Aorta (tissue), 5 donors: Measurements from ENCODE around the gene SCN8A. TPM values are rescaled to one million over a fixed set of nuclear protein-coding genes. Genes with fewer than 3 reads are reported as not detected.
A peak's percentile ranks its signal among the peaks of the same experiment; 100 is the strongest.

Experiments used
- ATAC-seq: fragments of 200-7000 bp; cut with Tn5 transposase; one replicate; pipeline ENCODE4 v1.9.1; 2022; ENCODE audit warnings: moderate library complexity; ENCODE audit not compliant: low FRiP score
- DNase-seq, 2 donors: peaks; one replicate each; pipeline ENCODE4 v3.0.0-alpha.2; 2020
- H3K27ac ChIP-seq, 2 donors: one replicate each; pipeline ENCODE4 v1.5.1; 2013; ENCODE audit warnings: low read length in 2 of 2, mild to moderate bottlenecking in 2 of 2, moderate library complexity in 2 of 2, control low read depth in 1 of 2, inconsistent platforms in 1 of 2, low read depth in 1 of 2
- H3K27me3 ChIP-seq, 2 donors: one replicate each; pipeline ENCODE4 v1.6.1; 2013; ENCODE audit warnings: control low read depth in 1 of 2, low read length in 1 of 2, mild to moderate bottlenecking in 1 of 2, moderate library complexity in 1 of 2; ENCODE audit not compliant: insufficient read depth in 2 of 2, control insufficient read depth in 1 of 2
- H3K36me3 ChIP-seq, 2 donors: one replicate each; pipeline ENCODE4 v1.6.1; 2013; ENCODE audit warnings: control low read depth in 1 of 2, low read length in 1 of 2, mild to moderate bottlenecking in 1 of 2; ENCODE audit not compliant: insufficient read depth in 2 of 2, control insufficient read depth in 1 of 2
- H3K4me1 ChIP-seq, 2 donors: one replicate each; pipeline ENCODE4 v1.6.1; 2013; ENCODE audit warnings: low read length in 2 of 2, control low read depth in 1 of 2, mild to moderate bottlenecking in 1 of 2, moderate library complexity in 1 of 2; ENCODE audit not compliant: insufficient read depth in 2 of 2, control insufficient read depth in 1 of 2
- H3K4me3 ChIP-seq, 2 donors: one replicate each; pipeline ENCODE4 v1.5.1; 2013; ENCODE audit warnings: low read length in 2 of 2, control low read depth in 1 of 2, mild to moderate bottlenecking in 1 of 2
- H3K9me3 ChIP-seq: one replicate; pipeline ENCODE4 v1.6.1; 2013; ENCODE audit warnings: mild to moderate bottlenecking, low read length; ENCODE audit not compliant: control insufficient read depth
- WGBS, 2 donors: extraction: QIAGEN DNeasy Blood & Tissue Kit; methylation state at CpG; one replicate each; pipeline ENCODE4 v1.1.7; 2013; 5-methylcytosine and 5-hydroxymethylcytosine counted together
- intact Hi-C, 2 donors: fragments of 100-400 bp; cut with DNase I; formaldehyde crosslinking; loops; one replicate each; pipeline versions ENCODE4 v1.14.2 to v1.15.0; 2022
- polyA plus RNA-seq, 2 donors: library from polyadenylated mRNA; stranded (reverse); fragments of 200-250 nt; gene quantifications; one replicate each; pipeline ENCODE4 v1.2.3, GENCODE V29; 2013
- total RNA-seq, 2 donors: library from RNA; stranded (reverse); fragmentation: NEBNext Ultra II Directional; extraction: Animal tissue kit (Norgen Biotek cat#: 25700); gene quantifications; one replicate each; pipeline ENCODE4 v1.2.1, GENCODE V29; 2021
- donor health status: healthy with polysubstance abuse.
- donor health status: Bipolar disorder and iron deficiency.
- donor health status: DM: no; HTN: no; CAD: no.
- donor health status: DM: no; HTN: no; CAD: no.
- donor health status: DM: yes; HTN: yes; CAD: no.

SCN8A gene
- total and polyA plus RNA-seq, 4 donors, result under 0.01 to 0.48 (median 0.27) TPM

GRCh38 chr12:51848841-51849735, 258.1 kb downstream of the SCN8A start:
- Histone ChIP-seq H3K27ac (no peak overlapping the region), H3K4me3 (no peak overlapping the region), H3K9me3 (no peaks in the 10 kb centered on the region), H3K27me3 (no peaks in the 10 kb centered on the region), H3K36me3 (no peaks in the 10 kb centered on the region), H3K4me1 (no peaks in the 10 kb centered on the region)
- WGBS, 2 donors, result 47 to 52% methylated on average over 48 to 57 of the region's 57 CpGs
- peak in 1 of 2 donors; percentile 80 for DNase-seq
- ATAC-seq, result peak; percentile 8
- intact Hi-C loops, result no loop called here

- no peak overlapping the region for H3K4me3 ChIP-seq
- no peak overlapping the region for H3K27ac ChIP-seq
- no peaks in the 10 kb centered on the region for H3K27me3 ChIP-seq
- H3K36me3 ChIP-seq, result no peaks in the 10 kb centered on the region
- no peaks in the 10 kb centered on the region for H3K9me3 ChIP-seq
- H3K4me1 ChIP-seq, result no peaks in the 10 kb centered on the region
- WGBS, 2 donors, result 90 to 94% methylated on average over 8 of the region's 8 CpGs
- intact Hi-C loops, result no loop called here
- ATAC-seq (no peak), DNase-seq (no peak)
Observed at GRCh38 chr12:51850081-51850964, 259.3 kb downstream of the SCN8A start.

- intact Hi-C loops, result no loop called here
- DNase-seq, result no peak
- no peak overlapping the region for H3K27ac ChIP-seq
- no peaks in the 10 kb centered on the region for H3K4me1 ChIP-seq
- H3K9me3 ChIP-seq, result no peaks in the 10 kb centered on the region
- no peak overlapping the region for H3K4me3 ChIP-seq
- no peak for ATAC-seq
- 93 to 94% methylated on average over 4 of the region's 4 CpGs for WGBS, 2 donors
- H3K36me3 ChIP-seq, result no peaks in the 10 kb centered on the region
- no peaks in the 10 kb centered on the region for H3K27me3 ChIP-seq
Observed at GRCh38 chr12:51850965-51851299, 259.9 kb downstream of the SCN8A start.

- no peak overlapping the region for H3K4me3 ChIP-seq
- H3K27ac ChIP-seq, result no peak overlapping the region
- ATAC-seq (no peak), DNase-seq (no peak)
- no peaks in the 10 kb centered on the region for H3K36me3 ChIP-seq
- H3K27me3 ChIP-seq, result no peaks in the 10 kb centered on the region
- no peaks in the 10 kb centered on the region for H3K9me3 ChIP-seq
- no peaks in the 10 kb centered on the region for H3K4me1 ChIP-seq
- intact Hi-C loops, result no loop called here
- 77% methylated on average over 8 of the region's 8 CpGs for WGBS, 2 donors
Observed at GRCh38 chr12:51851413-51852124, 260.5 kb downstream of the SCN8A start.

GRCh38 chr12:51852404-51853137, 261.5 kb downstream of the SCN8A start:
- H3K27me3 ChIP-seq, result no peaks in the 10 kb centered on the region
- 92 to 95% methylated on average over 5 of the region's 5 CpGs for WGBS, 2 donors
- no peaks in the 10 kb centered on the region for H3K9me3 ChIP-seq
- no peaks in the 10 kb centered on the region for H3K4me1 ChIP-seq
- ATAC-seq (no peak), DNase-seq (no peak)
- intact Hi-C loops, result no loop called here
- H3K36me3 ChIP-seq, result no peaks in the 10 kb centered on the region
- H3K4me3 ChIP-seq, result no peak overlapping the region
- no peak overlapping the region for H3K27ac ChIP-seq

GRCh38 chr12:51855586-51856428, 264.8 kb downstream of the SCN8A start:
- H3K4me3 ChIP-seq, result no peak overlapping the region
- no peak for DNase-seq
- no peak overlapping the region for H3K27ac ChIP-seq

GRCh38 chr12:51860986-51861385, 270.0 kb downstream of the SCN8A start:
- Histone ChIP-seq H3K4me1 (no peaks in the 10 kb centered on the region), H3K27me3 (no peaks in the 10 kb centered on the region), H3K9me3 (no peaks in the 10 kb centered on the region), H3K27ac (no peak overlapping the region), H3K36me3 (no peaks in the 10 kb centered on the region), H3K4me3 (no peak overlapping the region)
- WGBS, 2 donors, result 96 to 98% methylated on average over 3 of the region's 3 CpGs
- peak; percentile 6 to 54 for DNase-seq
- no peak for ATAC-seq
- intact Hi-C loops, result no loop called here

More at GRCh38 chr12:51855586-51856428, 264.8 kb downstream of the SCN8A start:
- Histone ChIP-seq H3K4me1 (no peaks in the 10 kb centered on the region), H3K27me3 (no peaks in the 10 kb centered on the region), H3K9me3 (no peaks in the 10 kb centered on the region), H3K36me3 (no peaks in the 10 kb centered on the region)
- intact Hi-C loops, result no loop called here
- WGBS, 2 donors, result 11 to 18% methylated on average over 21 of the region's 21 CpGs
- peak; percentile 51 for ATAC-seq
